Ascending aorta (tissue), 2 donors: ENCODE results near the gene MACF1. TPM values are rescaled to one million over a fixed set of nuclear protein-coding genes. Genes with fewer than 3 reads are reported as not detected.

ENCODE experiments used
- DNase-seq, 2 donors: peaks; one replicate each; pipeline ENCODE4 v3.0.0-alpha.2; 2019; ENCODE audit warnings: low spot score in 2 of 2
- H3K27ac ChIP-seq, 2 donors: fragments of 200-600 bp; sonication (generic); one replicate each; pipeline ENCODE4 v1.5.1; 2016 to 2017; ENCODE audit warnings: mild to moderate bottlenecking in 1 of 2
- H3K27me3 ChIP-seq: fragments of 200-600 bp; sonication (generic); one replicate; pipeline ENCODE4 v1.5.1; 2017
- H3K36me3 ChIP-seq, 2 donors: fragments of 200-600 bp; sonication (generic); one replicate each; pipeline ENCODE4 v1.5.1; 2016
- H3K4me1 ChIP-seq, 2 donors: fragments of 200-600 bp; sonication (generic); one replicate each; pipeline ENCODE4 v1.5.1; 2016 to 2017; ENCODE audit warnings: mild to moderate bottlenecking in 1 of 2
- H3K4me3 ChIP-seq, 2 donors: fragments of 200-600 bp; sonication (generic); one replicate each; pipeline ENCODE4 v1.5.1; 2016 to 2017; ENCODE audit warnings: mild to moderate bottlenecking in 1 of 2
- H3K9me3 ChIP-seq, 2 donors: fragments of 200-600 bp; sonication (generic); one replicate each; pipeline ENCODE4 v1.5.1; 2016
- intact Hi-C: fragments of 100-400 bp; cut with DNase I; formaldehyde crosslinking; loops from one replicate; pipeline ENCODE4 v1.15.1; 2023
- total RNA-seq: library from RNA; depleted of rRNA; stranded (reverse); fragments of >200 nt; gene quantifications from one replicate; pipeline ENCODE4 v1.1.0, GENCODE V29; 2016
- TF ChIP-seq, protein P1 (sequence below), 3 experiments: fragments of 200-600 bp in 2 of 3; fragments of 450-650 bp in 1 of 3; sonication (generic) in 2 of 3; IDR thresholded peaks; one replicate each; pipeline ENCODE4 v1.5.1; 2016 to 2019; ENCODE audit warnings: antibody characterized with exemption in 3 of 3, mild to moderate bottlenecking in 1 of 3, moderate library complexity in 1 of 3

MACF1 gene
- total RNA-seq, 1 donor from 2014 or later, result 279 TPM

DNA sequence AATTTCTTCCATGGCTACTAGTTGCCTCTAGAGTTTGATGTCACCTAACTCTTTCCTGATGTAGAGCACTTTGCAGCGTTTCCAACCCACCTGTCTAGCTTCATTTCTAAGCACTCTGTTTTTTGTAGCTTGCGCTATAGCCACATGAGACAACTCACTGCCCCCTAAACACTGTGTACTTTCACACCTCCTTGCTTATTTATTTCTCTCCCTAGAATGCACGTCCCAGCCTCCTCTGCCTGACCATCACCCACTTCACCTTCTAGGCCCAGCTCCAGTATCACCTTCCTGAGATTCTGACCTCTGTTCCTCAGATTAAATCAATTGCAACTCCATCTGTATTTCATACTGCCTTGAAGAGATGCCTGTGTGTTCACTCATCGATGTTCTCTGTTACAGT lies 32.5 kb downstream of the MACF1 start:
- intact Hi-C loops, result no loop called here
- Histone ChIP-seq H3K9me3 (no peaks in the 10 kb centered on the region), H3K4me1 (peaks cover 0 to 4% of the 10 kb centered on the region in 2 donors), H3K4me3 (no peak overlapping the region), H3K36me3 (peaks cover 6 to 20% of the 10 kb centered on the region in 2 donors), H3K27ac (no peak overlapping the region), H3K27me3 (no peaks in the 10 kb centered on the region)
- DNase-seq, result no peak
- TF ChIP-seq, protein P1, sequence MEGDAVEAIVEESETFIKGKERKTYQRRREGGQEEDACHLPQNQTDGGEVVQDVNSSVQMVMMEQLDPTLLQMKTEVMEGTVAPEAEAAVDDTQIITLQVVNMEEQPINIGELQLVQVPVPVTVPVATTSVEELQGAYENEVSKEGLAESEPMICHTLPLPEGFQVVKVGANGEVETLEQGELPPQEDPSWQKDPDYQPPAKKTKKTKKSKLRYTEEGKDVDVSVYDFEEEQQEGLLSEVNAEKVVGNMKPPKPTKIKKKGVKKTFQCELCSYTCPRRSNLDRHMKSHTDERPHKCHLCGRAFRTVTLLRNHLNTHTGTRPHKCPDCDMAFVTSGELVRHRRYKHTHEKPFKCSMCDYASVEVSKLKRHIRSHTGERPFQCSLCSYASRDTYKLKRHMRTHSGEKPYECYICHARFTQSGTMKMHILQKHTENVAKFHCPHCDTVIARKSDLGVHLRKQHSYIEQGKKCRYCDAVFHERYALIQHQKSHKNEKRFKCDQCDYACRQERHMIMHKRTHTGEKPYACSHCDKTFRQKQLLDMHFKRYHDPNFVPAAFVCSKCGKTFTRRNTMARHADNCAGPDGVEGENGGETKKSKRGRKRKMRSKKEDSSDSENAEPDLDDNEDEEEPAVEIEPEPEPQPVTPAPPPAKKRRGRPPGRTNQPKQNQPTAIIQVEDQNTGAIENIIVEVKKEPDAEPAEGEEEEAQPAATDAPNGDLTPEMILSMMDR (IDR thresholded peaks at IDR 0.05), result no peak

DNA sequence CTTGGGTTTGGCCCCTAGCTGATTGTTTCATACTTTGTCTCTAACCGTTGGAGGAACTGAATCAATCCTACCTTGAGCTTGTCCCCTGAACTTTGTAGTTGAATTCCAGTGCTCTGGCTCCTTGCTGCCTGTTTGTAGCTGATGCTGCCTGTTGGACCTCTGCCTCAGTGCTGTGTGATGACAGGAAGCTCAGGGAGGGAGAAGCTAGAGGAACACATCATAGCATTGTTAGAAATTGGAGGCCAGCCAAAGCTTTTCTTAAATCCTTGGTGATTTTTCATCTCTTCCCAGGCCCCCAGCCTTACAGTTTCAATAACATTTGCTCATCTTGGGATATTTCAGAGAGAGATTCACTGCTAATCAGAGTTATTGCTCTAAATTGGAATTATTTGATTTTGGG lies 34.0 kb downstream of the MACF1 start:
- Histone ChIP-seq H3K27me3 (no peaks in the 10 kb centered on the region), H3K9me3 (no peaks in the 10 kb centered on the region), H3K4me1 (peaks cover 0 to 4% of the 10 kb centered on the region in 2 donors), H3K36me3 (peaks cover under 1 to 7% of the 10 kb centered on the region in 2 donors), H3K4me3 (no peak overlapping the region), H3K27ac (peak overlapping the region in 1 of 2 donors; percentile 1)
- no peak for DNase-seq
- TF ChIP-seq, protein P1 (IDR thresholded peaks at IDR 0.05), result no peak
- intact Hi-C loops, result no loop called here

DNA sequence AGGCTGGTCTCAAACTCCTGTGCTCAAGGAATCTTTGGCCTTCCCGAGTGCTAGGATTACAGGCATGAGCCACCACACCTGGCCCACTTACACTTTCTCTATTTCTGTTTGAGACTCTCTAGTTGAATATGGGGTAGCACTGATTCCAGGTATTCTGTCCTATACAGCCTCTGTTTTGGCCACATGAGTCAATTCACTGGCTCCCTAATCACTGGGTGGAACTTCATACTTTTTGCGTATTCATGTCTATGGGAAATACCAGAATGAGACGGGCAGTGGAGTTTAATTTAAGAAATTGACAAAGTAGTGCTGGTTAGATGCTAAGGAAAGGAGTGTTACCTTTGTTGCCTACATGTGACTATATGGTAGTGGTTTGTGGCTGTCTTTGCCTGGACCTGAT lies 35.5 kb downstream of the MACF1 start:
- TF ChIP-seq, protein P1 (IDR thresholded peaks at IDR 0.05), result no peak
- no peaks in the 10 kb centered on the region for H3K9me3 ChIP-seq
- H3K27me3 ChIP-seq, result no peaks in the 10 kb centered on the region
- no peak overlapping the region for H3K4me3 ChIP-seq
- H3K4me1 ChIP-seq, result peaks cover 0 to 4% of the 10 kb centered on the region in 2 donors
- DNase-seq, result no peak
- no peak overlapping the region for H3K27ac ChIP-seq
- intact Hi-C loops, result no loop called here
- peaks cover 0 to 7% of the 10 kb centered on the region in 2 donors for H3K36me3 ChIP-seq

DNA sequence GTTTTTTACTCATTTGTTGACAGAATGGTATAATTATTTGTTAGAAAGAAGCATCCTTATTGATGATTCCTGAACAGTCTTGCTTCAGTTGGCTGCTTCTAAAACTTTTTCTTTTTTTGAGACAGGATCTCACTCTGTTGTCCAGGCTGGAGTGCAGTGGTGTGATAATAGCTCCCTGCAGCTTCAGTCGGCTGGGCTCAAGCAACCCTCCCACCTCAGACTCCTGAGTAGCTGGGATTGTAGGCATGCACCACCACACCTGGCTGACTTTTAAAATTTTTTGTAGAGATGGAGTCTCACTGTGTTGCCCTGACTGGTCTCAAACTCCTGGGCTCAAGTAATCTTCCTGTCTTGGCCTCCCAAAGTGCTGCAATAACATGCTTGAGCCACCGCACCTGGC lies 38.8 kb downstream of the MACF1 start:
- no peaks in the 10 kb centered on the region for H3K4me1 ChIP-seq
- H3K27me3 ChIP-seq, result no peaks in the 10 kb centered on the region
- H3K27ac ChIP-seq, result no peak overlapping the region
- H3K4me3 ChIP-seq, result no peak overlapping the region
- no peak for DNase-seq
- no peaks in the 10 kb centered on the region for H3K9me3 ChIP-seq
- intact Hi-C loops, result no loop called here
- TF ChIP-seq, protein P1 (IDR thresholded peaks at IDR 0.05), result no peak
- no peaks in the 10 kb centered on the region for H3K36me3 ChIP-seq

DNA sequence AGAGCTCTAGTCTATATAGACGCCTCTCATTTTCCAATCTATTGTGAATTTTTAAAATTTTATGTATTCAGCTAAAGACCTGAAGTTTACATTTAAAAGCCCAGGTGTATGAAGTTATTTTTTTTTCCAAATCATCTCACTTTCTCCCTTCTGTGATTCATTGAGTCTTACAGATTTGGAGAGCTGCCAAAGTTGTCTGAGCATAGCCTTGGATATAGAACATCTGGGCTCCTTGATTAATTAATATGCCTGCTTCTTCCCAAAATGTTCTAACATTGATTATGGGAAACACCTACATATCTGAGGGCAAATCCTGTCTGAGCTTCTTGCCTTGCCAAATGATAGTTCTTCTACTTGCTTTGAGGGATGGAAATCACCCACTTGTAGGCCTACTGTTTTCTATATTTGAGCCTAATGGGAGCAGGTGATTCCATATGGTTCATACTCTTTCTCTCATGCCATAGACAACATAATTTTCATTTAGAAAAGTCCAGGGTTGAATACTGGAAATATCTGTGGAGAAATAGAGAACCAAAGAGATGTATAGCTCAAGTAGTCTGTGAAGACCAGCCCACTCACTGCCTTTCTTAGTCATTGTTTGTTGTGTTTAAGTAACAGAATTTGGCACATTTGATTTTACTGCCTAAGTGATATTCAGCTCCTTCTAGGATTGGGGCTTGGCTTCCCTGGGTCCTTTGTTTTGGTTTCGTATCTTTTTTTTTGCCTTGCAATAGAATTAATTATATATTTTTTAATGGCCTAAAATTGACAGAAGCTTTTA lies 46.2 kb downstream of the MACF1 start:
- Histone ChIP-seq H3K27me3 (no peaks in the 10 kb centered on the region), H3K4me3 (no peak overlapping the region), H3K27ac (no peak overlapping the region), H3K9me3 (no peaks in the 10 kb centered on the region), H3K36me3 (peaks cover 18 to 24% of the 10 kb centered on the region in 2 donors), H3K4me1 (peaks cover 0 to 15% of the 10 kb centered on the region in 2 donors)
- TF ChIP-seq, protein P1 (IDR thresholded peaks at IDR 0.05), result no peak
- intact Hi-C loops, result no loop called here
- no peak for DNase-seq
